ENCODE results near the gene PDZD7. TPM values are rescaled to one million over a fixed set of nuclear protein-coding genes. Genes with fewer than 3 reads are reported as not detected.

PDZD7 gene
- total and polyA plus RNA-seq, 2 of the 8 experiments (the other 6 are each of a cell fraction or from before 2014, with no cell fraction given), result 0.88 to 1.6 TPM

- TF ChIP-seq NANOG (IDR thresholded peaks at IDR 0.05; ENCODE audit: insufficient read depth, low read depth, low read length, poor library complexity, severe bottlenecking) (no peak), FOSL1 (IDR thresholded peaks at IDR 0.05; ENCODE audit: insufficient read depth, low read depth, low read length) (no peak), CBX5 (IDR thresholded peaks at IDR 0.05; ENCODE audit: low read depth, low read length) (no peak)
These were observed 50.6 kb downstream of the PDZD7 start (continued) for GRCh38 chr10:100980311-100980710.

All from H1 (cell line).